SU-DHL-6 (cell line): Measurements from ENCODE around the gene GUCY1B1.

Source experiments
- H2AFZ ChIP-seq: fragments of 200-600 bp; sonication (generic); 2 replicates; pipeline ENCODE4 v1.6.1; 2014; ENCODE audit warnings: low read depth, mild to moderate bottlenecking, moderate library complexity, mixed read lengths, antibody characterized with exemption, low read length; ENCODE audit not compliant: severe bottlenecking
- H3F3A ChIP-seq: fragments of 200-600 bp; shearing (Covaris generic); 2 replicates; pipeline ENCODE4 v1.6.0; 2016; ENCODE audit warnings: antibody characterized with exemption, mild to moderate bottlenecking; ENCODE audit not compliant: insufficient read depth
- H3K27ac ChIP-seq: fragments of 200-600 bp; sonication (generic); 2 replicates; pipeline ENCODE4 v1.5.1; 2016; ENCODE audit warnings: low read depth, mild to moderate bottlenecking, low read length, moderate library complexity, mixed read lengths
- H3K27me3 ChIP-seq: fragments of 200-600 bp; sonication (generic), shearing (Covaris generic); 2 replicates; pipeline ENCODE4 v1.6.0; 2014; ENCODE audit warnings: mild to moderate bottlenecking, low read length
- H3K36me3 ChIP-seq: fragments of 200-600 bp; sonication (generic); 2 replicates; pipeline ENCODE4 v1.6.1; 2014; ENCODE audit warnings: mild to moderate bottlenecking, low read length, mixed read lengths
- H3K4me2 ChIP-seq: fragments of 300-600, 200-600 bp; shearing (Covaris generic), sonication (generic); 2 replicates; pipeline ENCODE4 v1.6.0; 2014; ENCODE audit warnings: low read length, low read depth, mild to moderate bottlenecking; ENCODE audit not compliant: poor library complexity, severe bottlenecking
- H3K4me3 ChIP-seq: fragments of 200-600 bp; sonication (generic); 2 replicates; pipeline ENCODE4 v1.5.1; 2014; ENCODE audit warnings: antibody characterized with exemption, low read length, mild to moderate bottlenecking, mixed read lengths; ENCODE audit not compliant: insufficient read depth, poor library complexity, severe bottlenecking
- H3K79me2 ChIP-seq: fragments of 200-600 bp; sonication (generic); 2 replicates; pipeline ENCODE4 v1.6.1; 2014; ENCODE audit warnings: mild to moderate bottlenecking, low read length, moderate library complexity; ENCODE audit not compliant: insufficient read depth
- H3K9ac ChIP-seq: fragments of 200-600 bp; sonication (generic); 2 replicates; pipeline ENCODE4 v1.7.0; 2014; ENCODE audit warnings: mild to moderate bottlenecking, low read length
- H3K9me2 ChIP-seq: fragments of 200-600 bp; sonication (generic); replicated peaks from 2 replicates; pipeline ENCODE4 v1.6.1; 2014; ENCODE audit warnings: low read length; ENCODE audit not compliant: insufficient read depth
- H3K9me3 ChIP-seq: fragments of 200-600 bp; sonication (generic); 2 replicates; pipeline ENCODE4 v1.6.1; 2014; ENCODE audit warnings: low read length, mixed read lengths; ENCODE audit not compliant: insufficient read depth
- H4K20me1 ChIP-seq: fragments of 200-600 bp; sonication (generic); 2 replicates; pipeline ENCODE4 v1.6.1; 2014; ENCODE audit warnings: low read depth, mild to moderate bottlenecking, antibody characterized with exemption, low read length, moderate library complexity, mixed read lengths
- EZH2phosphoT487 ChIP-seq: fragments of 200-600 bp; sonication (generic), shearing (Covaris generic); conservative IDR thresholded peaks from 2 replicates; pipeline ENCODE4 v1.6.1; 2018; ENCODE audit warnings: mild to moderate bottlenecking, antibody characterized with exemption, low read length, moderate library complexity, mixed read lengths
- TF ChIP-seq, protein P1 (sequence below): fragments of 200-600 bp; sonication (generic); IDR thresholded peaks from one replicate; pipeline ENCODE4 v1.5.1; 2017; ENCODE audit warnings: antibody characterized with exemption, mild to moderate bottlenecking, low read length, moderate library complexity; ENCODE audit not compliant: insufficient read depth, poor library complexity, severe bottlenecking

The GUCY1B1 gene

DNA sequence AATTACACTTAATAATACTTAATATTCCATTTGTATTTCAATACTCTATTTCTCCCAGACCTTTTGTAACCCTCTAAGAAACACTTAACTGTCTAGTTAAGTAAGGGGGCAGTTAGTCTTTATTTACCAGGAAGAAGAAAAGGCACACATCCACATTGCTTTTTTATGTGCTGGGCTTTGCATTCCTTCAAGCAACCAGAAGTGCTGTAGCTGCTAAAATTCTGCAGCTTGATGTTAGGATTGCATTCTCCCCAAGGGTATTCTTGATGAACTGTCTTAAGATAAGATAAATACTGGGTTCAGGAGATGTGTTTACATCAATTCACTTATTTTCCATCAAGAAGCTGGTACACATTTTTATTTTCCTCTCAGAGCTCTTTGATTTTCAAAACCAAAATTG lies 83.3 kb downstream of the GUCY1B1 start:
- Histone ChIP-seq H3K27ac (no peak overlapping the region), H3F3A (no peaks in the 10 kb centered on the region), H3K79me2 (no peaks in the 10 kb centered on the region), H2AFZ (no peak overlapping the region), H3K4me3 (no peak overlapping the region), H3K27me3 (no peaks in the 10 kb centered on the region; the same call in 1 of the 2 replicates), H3K9me3 (no peaks in the 10 kb centered on the region), H3K4me2 (no peak overlapping the region), H3K9ac (no peak overlapping the region), H3K36me3 (no peaks in the 10 kb centered on the region), H4K20me1 (no peaks in the 10 kb centered on the region), H3K9me2 (no peaks in the 10 kb centered on the region)
- TF ChIP-seq, protein P1, sequence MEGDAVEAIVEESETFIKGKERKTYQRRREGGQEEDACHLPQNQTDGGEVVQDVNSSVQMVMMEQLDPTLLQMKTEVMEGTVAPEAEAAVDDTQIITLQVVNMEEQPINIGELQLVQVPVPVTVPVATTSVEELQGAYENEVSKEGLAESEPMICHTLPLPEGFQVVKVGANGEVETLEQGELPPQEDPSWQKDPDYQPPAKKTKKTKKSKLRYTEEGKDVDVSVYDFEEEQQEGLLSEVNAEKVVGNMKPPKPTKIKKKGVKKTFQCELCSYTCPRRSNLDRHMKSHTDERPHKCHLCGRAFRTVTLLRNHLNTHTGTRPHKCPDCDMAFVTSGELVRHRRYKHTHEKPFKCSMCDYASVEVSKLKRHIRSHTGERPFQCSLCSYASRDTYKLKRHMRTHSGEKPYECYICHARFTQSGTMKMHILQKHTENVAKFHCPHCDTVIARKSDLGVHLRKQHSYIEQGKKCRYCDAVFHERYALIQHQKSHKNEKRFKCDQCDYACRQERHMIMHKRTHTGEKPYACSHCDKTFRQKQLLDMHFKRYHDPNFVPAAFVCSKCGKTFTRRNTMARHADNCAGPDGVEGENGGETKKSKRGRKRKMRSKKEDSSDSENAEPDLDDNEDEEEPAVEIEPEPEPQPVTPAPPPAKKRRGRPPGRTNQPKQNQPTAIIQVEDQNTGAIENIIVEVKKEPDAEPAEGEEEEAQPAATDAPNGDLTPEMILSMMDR, result no peak
- no peak for TF ChIP-seq EZH2phosphoT487

DNA sequence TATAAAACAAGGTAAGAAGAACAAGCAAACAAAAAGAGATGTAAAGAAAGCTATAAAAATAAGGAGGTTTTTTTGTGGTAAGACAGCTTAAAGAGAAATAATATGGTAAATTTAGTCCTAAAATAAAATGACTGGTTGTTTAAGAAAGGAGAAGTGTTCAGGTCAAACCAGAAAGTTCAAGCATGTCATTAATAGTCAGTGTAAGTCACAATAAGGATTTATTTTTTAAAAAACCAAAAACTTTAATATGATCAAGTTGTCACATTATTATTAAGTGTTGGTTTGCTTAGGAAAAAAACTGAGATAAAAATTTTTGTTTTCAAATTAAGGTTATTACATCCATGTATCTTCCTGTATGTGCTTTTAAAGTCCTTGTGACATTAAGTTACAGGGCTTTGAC lies 88.1 kb downstream of the GUCY1B1 start:
- no peak overlapping the region for H3K4me2 ChIP-seq
- H3K27me3 ChIP-seq, result no peaks in the 10 kb centered on the region
- TF ChIP-seq, protein P1, result no peak
- no peak for TF ChIP-seq EZH2phosphoT487
- no peaks in the 10 kb centered on the region for H4K20me1 ChIP-seq
- H3K36me3 ChIP-seq, result no peaks in the 10 kb centered on the region
- no peaks in the 10 kb centered on the region for H3K79me2 ChIP-seq
- H3F3A ChIP-seq, result no peaks in the 10 kb centered on the region
- H3K9me2 ChIP-seq, result no peaks in the 10 kb centered on the region
- no peak overlapping the region for H3K9ac ChIP-seq
- H2AFZ ChIP-seq, result no peak overlapping the region
- no peaks in the 10 kb centered on the region for H3K9me3 ChIP-seq
- H3K4me3 ChIP-seq, result no peak overlapping the region
- H3K27ac ChIP-seq, result no peak overlapping the region

DNA sequence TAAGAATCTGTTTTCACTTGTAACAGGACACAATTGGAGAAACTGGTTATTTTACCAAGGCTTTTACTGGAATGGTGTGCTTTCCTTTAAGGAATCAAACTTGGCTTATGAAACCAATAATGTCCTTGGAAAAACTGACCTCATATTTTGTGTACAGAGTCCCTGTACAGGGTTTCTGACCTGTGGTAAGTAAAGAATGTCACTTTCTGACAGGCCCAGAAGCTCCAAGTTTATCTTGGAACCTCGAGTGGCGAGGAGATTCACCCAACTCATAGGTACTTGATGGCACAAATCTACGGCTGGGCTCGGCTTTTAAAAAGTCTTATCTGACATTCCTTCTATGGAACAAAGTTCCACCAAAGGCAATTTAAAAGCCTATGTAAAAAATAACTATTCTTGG lies 90.2 kb downstream of the GUCY1B1 start:
- Histone ChIP-seq H3K4me3 (no peak overlapping the region), H3K9me2 (no peaks in the 10 kb centered on the region), H3K36me3 (no peaks in the 10 kb centered on the region), H3K4me2 (no peak overlapping the region), H3K9me3 (no peaks in the 10 kb centered on the region), H3F3A (no peaks in the 10 kb centered on the region), H3K79me2 (no peaks in the 10 kb centered on the region), H4K20me1 (no peaks in the 10 kb centered on the region), H3K9ac (no peak overlapping the region), H3K27ac (no peak overlapping the region), H3K27me3 (no peaks in the 10 kb centered on the region), H2AFZ (no peak overlapping the region)
- no peak for TF ChIP-seq EZH2phosphoT487
- TF ChIP-seq, protein P1, result no peak

DNA sequence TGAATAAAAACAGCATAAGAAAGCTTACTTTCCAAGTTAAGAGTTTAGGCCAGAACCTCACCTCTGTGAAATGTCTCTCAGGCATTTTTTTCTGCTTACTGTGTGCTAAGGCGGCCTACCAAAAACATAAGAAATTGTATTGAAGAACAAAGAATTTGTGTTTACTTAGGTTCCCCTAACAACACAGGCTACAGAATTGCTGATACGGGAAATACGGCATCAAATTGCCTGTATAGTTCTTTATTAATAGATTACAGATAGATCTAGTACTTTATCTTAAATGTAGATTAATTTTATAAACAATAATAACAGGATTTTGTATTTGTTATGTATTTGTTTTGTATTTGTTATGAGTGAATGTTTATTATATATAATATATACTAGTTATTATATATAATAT lies 94.4 kb downstream of the GUCY1B1 start:
- no peaks in the 10 kb centered on the region for H3K79me2 ChIP-seq
- no peak overlapping the region for H3K27ac ChIP-seq
- H2AFZ ChIP-seq, result no peak overlapping the region
- H3K9me3 ChIP-seq, result no peaks in the 10 kb centered on the region
- H3F3A ChIP-seq, result no peaks in the 10 kb centered on the region
- H3K9ac ChIP-seq, result no peak overlapping the region
- no peaks in the 10 kb centered on the region for H3K9me2 ChIP-seq
- H3K36me3 ChIP-seq, result no peaks in the 10 kb centered on the region
- TF ChIP-seq, protein P1, result no peak
- no peak for TF ChIP-seq EZH2phosphoT487
- no peaks in the 10 kb centered on the region for H4K20me1 ChIP-seq
- H3K27me3 ChIP-seq, result no peaks in the 10 kb centered on the region
- no peak overlapping the region for H3K4me3 ChIP-seq
- no peak overlapping the region for H3K4me2 ChIP-seq
